Esophagus muscularis mucosa (tissue), 4 donors: ENCODE results near the gene NECTIN2.

ENCODE experiments used
- EP300 ChIP-seq: sonication (generic); formaldehyde crosslinking; IDR thresholded peaks from one replicate; pipeline ENCODE4 v1.6.1; 2017; ENCODE audit warnings: antibody characterized with exemption
- POLR2AphosphoS5 ChIP-seq, 2 donors: sonication (generic); formaldehyde crosslinking; IDR thresholded peaks; one replicate each; pipeline ENCODE4 v1.6.1; 2017; ENCODE audit warnings: antibody characterized with exemption in 2 of 2
- TF ChIP-seq, protein P1 (sequence below), 3 experiments: fragments of 200-600 bp in 2 of 3; fragments of 450-650 bp in 1 of 3; sonication (generic) in 2 of 3; IDR thresholded peaks; one replicate each; pipeline ENCODE4 v1.5.1; 2017 to 2019; ENCODE audit warnings: antibody characterized with exemption in 3 of 3, mild to moderate bottlenecking in 2 of 3, moderate library complexity in 1 of 3

DNA sequence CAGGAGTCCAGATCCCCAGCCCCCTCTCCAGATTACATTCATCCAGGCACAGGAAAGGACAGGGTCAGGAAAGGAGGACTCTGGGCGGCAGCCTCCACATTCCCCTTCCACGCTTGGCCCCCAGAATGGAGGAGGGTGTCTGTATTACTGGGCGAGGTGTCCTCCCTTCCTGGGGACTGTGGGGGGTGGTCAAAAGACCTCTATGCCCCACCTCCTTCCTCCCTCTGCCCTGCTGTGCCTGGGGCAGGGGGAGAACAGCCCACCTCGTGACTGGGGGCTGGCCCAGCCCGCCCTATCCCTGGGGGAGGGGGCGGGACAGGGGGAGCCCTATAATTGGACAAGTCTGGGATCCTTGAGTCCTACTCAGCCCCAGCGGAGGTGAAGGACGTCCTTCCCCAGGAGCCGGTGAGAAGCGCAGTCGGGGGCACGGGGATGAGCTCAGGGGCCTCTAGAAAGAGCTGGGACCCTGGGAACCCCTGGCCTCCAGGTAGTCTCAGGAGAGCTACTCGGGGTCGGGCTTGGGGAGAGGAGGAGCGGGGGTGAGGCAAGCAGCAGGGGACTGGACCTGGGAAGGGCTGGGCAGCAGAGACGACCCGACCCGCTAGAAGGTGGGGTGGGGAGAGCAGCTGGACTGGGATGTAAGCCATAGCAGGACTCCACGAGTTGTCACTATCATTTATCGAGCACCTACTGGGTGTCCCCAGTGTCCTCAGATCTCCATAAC is 59.5 kb downstream of the NECTIN2 start, which contains the start of gene APOE:
- TF ChIP-seq, protein P1, sequence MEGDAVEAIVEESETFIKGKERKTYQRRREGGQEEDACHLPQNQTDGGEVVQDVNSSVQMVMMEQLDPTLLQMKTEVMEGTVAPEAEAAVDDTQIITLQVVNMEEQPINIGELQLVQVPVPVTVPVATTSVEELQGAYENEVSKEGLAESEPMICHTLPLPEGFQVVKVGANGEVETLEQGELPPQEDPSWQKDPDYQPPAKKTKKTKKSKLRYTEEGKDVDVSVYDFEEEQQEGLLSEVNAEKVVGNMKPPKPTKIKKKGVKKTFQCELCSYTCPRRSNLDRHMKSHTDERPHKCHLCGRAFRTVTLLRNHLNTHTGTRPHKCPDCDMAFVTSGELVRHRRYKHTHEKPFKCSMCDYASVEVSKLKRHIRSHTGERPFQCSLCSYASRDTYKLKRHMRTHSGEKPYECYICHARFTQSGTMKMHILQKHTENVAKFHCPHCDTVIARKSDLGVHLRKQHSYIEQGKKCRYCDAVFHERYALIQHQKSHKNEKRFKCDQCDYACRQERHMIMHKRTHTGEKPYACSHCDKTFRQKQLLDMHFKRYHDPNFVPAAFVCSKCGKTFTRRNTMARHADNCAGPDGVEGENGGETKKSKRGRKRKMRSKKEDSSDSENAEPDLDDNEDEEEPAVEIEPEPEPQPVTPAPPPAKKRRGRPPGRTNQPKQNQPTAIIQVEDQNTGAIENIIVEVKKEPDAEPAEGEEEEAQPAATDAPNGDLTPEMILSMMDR (IDR thresholded peaks at IDR 0.05): no peak
- TF ChIP-seq POLR2AphosphoS5 (IDR thresholded peaks at IDR 0.05) (no peak), EP300 (no peak)
